Effector memory CD4-positive, alpha-beta T cell (primary cell): ENCODE results near the gene ICE2.

Experiments used
- DNase-seq, 3 donors: peaks; one replicate each; pipeline ENCODE4 v3.0.0-alpha.2; 2020
- H3K27ac ChIP-seq: 2 replicates; pipeline ENCODE4 v1.7.0; 2013; ENCODE audit warnings: mild to moderate bottlenecking, low read length, moderate library complexity; ENCODE audit not compliant: insufficient read depth, poor library complexity, severe bottlenecking
- H3K27me3 ChIP-seq: replicated peaks from 2 replicates; pipeline ENCODE4 v1.7.0; 2013; ENCODE audit warnings: mild to moderate bottlenecking, low read length; ENCODE audit not compliant: insufficient read depth, control insufficient read depth, poor library complexity, severe bottlenecking
- H3K36me3 ChIP-seq: 2 replicates; pipeline ENCODE4 v1.7.0; 2013; ENCODE audit warnings: mild to moderate bottlenecking, low read length, moderate library complexity; ENCODE audit not compliant: control insufficient read depth, insufficient read depth
- H3K4me1 ChIP-seq: 2 replicates; pipeline ENCODE4 v1.7.0; 2013; ENCODE audit warnings: low read length, mild to moderate bottlenecking; ENCODE audit not compliant: control insufficient read depth, insufficient read depth, poor library complexity, severe bottlenecking
- H3K4me3 ChIP-seq: 2 replicates; pipeline ENCODE4 v1.7.0; 2013; ENCODE audit warnings: low read length, low read depth, mild to moderate bottlenecking; ENCODE audit not compliant: insufficient read depth, poor library complexity, severe bottlenecking
- H3K9me3 ChIP-seq: 2 replicates; pipeline ENCODE4 v1.7.0; 2013; ENCODE audit warnings: mild to moderate bottlenecking, low read length, moderate library complexity; ENCODE audit not compliant: control insufficient read depth

ICE2 gene

DNA sequence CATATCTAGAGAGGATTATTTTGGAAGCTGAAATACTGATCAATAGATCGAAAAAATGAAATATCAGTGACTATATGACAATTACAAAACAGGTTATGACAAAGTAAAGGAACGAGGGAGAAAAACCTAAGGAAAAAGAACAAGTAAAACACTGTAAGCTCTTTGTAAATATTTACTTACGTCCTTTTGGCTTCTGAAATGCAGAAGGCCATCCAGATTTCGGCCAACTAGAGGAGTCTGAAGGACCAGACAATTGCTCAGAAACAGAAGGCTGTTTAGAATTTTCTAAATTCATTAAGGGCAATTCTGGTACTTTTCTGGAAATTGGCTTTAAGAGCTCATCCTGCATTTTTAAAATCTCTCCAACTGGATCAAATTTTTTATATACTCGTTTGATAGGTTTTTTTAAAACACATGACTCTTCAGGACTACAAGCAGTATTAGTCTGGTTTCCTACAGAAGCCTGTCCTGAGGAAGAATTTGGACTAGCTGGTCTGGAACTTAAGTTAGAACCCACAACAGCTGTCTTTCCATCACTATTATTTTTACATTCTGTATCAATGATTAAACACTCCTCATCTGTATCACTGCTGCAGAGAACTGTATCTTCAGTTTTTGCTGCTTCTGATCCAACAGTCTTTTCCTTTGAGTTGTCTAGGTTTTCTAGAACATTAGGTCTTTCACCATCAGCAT lies 30.1 kb downstream of the ICE2 start:
- Histone ChIP-seq H3K9me3 (no peaks in the 10 kb centered on the region), H3K36me3 (peaks cover 25% of the 10 kb centered on the region), H3K27me3 (no peaks in the 10 kb centered on the region), H3K27ac (no peak overlapping the region), H3K4me1 (no peaks in the 10 kb centered on the region), H3K4me3 (no peak overlapping the region)
- no peak for DNase-seq

DNA sequence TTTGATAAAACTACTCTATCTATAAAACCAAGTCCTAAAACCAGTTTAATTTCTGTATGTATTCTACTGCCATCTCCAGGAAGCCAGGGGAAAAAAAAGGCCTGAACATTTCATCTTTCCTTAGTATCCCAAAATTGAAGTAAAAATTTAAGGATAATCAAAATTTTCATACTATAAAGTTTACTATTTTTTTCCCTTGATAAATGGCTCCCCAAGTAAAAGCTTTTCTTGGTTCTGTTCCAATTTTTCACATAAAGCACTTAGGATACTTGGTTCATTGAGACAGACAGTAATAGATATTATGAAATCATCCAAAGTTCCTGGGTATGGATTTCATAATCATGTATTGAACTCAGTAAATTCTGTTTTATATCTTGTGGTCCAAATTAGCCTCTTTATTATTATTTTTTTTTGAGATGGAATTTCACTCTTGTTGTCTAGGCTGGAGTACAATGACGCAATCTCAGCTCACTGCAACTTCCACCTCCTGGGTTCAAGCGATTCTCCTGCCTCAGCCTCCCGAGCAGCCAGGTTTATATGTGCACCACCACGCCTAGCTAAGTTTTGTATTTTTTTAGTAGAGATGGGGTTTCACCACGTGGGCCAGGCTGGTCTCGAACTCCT lies 34.5 kb downstream of the ICE2 start:
- Histone ChIP-seq H3K4me3 (no peak overlapping the region), H3K9me3 (no peaks in the 10 kb centered on the region), H3K27me3 (no peaks in the 10 kb centered on the region), H3K36me3 (peaks cover 11% of the 10 kb centered on the region), H3K27ac (no peak overlapping the region), H3K4me1 (no peaks in the 10 kb centered on the region)
- DNase-seq, result no peak

DNA sequence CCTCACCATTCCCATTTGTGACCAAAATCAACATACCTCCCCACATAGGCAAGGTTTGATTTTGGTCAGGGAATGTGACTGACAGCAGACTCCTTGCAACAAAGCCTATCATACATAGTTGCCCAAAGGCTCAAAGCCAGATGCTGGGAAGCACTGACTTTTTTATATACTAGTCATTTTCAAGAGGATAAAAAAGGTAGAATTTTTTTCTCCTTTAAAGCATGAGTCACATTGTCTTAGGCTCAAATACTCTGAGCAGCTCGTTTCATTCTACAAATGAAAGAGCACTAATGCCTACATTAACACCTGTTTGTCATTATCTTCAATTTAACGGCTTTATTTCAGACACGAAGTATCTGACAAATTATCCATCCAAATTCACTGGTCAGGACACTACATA lies 36.2 kb downstream of the ICE2 start:
- H3K4me3 ChIP-seq, result no peak overlapping the region
- H3K4me1 ChIP-seq, result no peaks in the 10 kb centered on the region
- no peaks in the 10 kb centered on the region for H3K9me3 ChIP-seq
- no peak overlapping the region for H3K27ac ChIP-seq
- no peak for DNase-seq
- H3K27me3 ChIP-seq, result no peaks in the 10 kb centered on the region
- no peaks in the 10 kb centered on the region for H3K36me3 ChIP-seq

DNA sequence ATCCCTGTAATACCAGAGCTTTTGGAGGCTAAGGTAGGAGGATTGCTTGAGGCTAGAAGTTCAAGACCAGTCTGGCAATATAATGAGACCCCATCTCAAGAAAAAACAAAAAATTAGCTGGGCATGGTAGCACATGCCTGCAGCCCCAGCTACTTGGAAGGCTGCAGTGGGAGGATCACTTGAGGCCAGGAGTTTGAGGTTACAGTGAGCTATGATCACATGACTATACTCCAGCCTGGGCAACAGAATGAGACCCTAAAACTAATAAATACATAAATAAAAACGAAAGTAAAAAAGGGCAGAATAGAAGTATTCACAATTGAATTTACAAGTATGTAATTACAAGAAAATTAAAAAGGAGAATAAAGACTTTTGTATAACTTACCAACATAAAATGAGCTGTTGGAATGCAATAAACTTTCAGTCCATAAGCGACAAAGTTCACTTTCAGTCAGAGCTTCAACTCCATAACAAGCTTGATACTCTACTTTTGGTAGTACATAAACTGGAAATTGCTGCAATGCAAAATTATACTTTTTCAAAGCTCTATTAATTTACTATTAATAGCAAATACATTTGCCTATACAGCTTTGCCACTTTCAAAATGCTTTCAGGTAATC lies 36.8 kb downstream of the ICE2 start:
- Histone ChIP-seq H3K4me1 (no peaks in the 10 kb centered on the region), H3K27ac (no peak overlapping the region)

DNA sequence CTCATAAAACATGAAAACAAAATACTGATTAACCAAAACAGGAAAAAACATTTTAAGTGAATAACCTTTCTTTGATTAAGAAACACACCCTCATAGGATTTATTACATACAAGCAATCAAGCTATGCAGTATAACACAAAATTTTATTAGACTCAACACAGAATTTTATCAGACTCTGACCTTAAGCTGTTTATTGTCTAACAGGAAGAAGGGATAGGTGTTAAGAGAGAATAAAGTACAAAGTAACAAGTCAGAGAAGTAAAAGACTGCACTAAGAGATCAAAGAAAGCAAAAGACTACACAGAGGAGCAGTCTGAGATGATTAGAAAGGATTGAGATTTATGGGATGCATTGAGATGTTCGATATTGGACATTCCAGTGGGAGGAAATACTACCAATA lies 37.6 kb downstream of the ICE2 start:
- H3K4me3 ChIP-seq, result no peak overlapping the region
- H3K27ac ChIP-seq, result no peak overlapping the region
- no peak for DNase-seq
- no peaks in the 10 kb centered on the region for H3K4me1 ChIP-seq
- no peaks in the 10 kb centered on the region for H3K36me3 ChIP-seq
- no peaks in the 10 kb centered on the region for H3K27me3 ChIP-seq
- H3K9me3 ChIP-seq, result no peaks in the 10 kb centered on the region

More for the DNA sequence above, 36.8 kb downstream of the ICE2 start:
- Histone ChIP-seq H3K9me3 (no peaks in the 10 kb centered on the region), H3K36me3 (no peaks in the 10 kb centered on the region), H3K27me3 (no peaks in the 10 kb centered on the region), H3K4me3 (no peak overlapping the region)
- DNase-seq, result no peak

DNA sequence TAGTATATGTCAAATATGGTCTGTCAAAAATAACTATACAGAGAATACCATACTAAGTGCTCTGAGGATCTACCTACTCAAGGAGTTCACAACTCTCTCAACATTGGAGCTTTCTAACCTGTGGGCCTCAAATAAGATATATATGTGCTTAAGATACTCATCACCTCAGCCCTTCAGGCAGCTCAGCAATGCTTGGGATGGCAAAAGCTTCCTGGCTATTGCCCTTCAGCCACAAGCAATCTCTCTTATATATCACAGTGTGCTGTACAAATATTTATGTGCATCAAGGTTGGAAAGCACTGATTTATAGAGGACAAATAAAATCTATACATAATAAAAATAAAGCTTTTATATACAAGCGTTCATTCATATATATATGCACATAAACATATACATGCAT lies 40.3 kb downstream of the ICE2 start:
- Histone ChIP-seq H3K9me3 (no peaks in the 10 kb centered on the region), H3K27me3 (no peaks in the 10 kb centered on the region), H3K4me1 (no peaks in the 10 kb centered on the region), H3K4me3 (no peak overlapping the region), H3K36me3 (peaks cover 12% of the 10 kb centered on the region), H3K27ac (no peak overlapping the region)
- DNase-seq, result no peak

DNA sequence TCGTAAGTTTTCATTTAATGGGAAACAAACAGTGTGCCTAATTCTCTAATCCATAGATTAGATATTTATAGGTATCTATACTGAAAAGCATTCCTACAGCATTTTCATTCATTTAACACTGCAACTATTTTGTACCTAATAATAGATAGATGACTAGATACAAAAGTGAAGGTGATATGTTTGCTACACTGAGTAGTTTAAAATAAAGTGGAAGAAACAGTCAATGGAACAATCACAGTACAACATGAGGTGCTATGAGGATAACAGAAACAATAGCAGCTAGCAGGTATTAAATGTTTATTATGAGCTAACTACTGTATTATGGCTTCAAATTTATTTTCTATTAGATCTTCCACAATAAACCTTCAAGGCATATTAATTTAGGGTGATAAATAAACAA lies 50.0 kb downstream of the ICE2 start:
- no peak for DNase-seq
- H3K36me3 ChIP-seq, result peaks cover 12% of the 10 kb centered on the region
- H3K27me3 ChIP-seq, result no peaks in the 10 kb centered on the region
- H3K4me3 ChIP-seq, result no peak overlapping the region
- H3K9me3 ChIP-seq, result no peaks in the 10 kb centered on the region
- no peaks in the 10 kb centered on the region for H3K4me1 ChIP-seq
- no peak overlapping the region for H3K27ac ChIP-seq

DNA sequence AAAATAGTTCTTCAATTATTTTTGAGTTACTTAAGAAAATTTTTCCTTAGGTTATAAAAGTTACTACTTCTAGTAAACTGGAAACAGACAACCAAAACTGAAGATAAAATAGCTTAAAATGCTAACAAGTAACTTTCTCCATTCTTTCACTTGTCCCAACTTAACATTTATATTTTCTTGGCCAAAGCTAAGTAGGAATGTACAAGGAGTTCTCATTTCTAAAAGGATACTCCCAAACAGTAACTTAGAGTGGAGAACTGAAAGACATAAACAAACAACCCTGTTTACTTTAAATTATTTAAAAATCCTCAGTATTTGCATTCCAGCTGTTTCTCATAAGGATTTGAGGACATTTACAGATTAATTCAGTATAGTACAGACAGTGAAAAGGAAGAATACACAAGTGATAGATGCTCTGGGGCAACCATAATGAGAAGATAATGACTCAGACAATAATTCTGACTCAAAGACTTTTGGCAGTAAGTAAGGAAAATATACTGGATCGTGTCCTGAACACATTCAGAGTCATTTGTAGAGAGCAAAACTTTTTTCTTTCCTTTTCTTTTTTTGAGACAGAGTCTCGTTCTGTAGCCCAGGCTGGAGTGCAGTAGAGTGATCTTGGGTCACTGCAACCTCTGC lies 52.0 kb downstream of the ICE2 start:
- no peak overlapping the region for H3K4me3 ChIP-seq
- no peak overlapping the region for H3K27ac ChIP-seq
- no peak for DNase-seq
- no peaks in the 10 kb centered on the region for H3K4me1 ChIP-seq
- H3K9me3 ChIP-seq, result no peaks in the 10 kb centered on the region
- no peaks in the 10 kb centered on the region for H3K27me3 ChIP-seq
- peaks cover 13% of the 10 kb centered on the region for H3K36me3 ChIP-seq

DNA sequence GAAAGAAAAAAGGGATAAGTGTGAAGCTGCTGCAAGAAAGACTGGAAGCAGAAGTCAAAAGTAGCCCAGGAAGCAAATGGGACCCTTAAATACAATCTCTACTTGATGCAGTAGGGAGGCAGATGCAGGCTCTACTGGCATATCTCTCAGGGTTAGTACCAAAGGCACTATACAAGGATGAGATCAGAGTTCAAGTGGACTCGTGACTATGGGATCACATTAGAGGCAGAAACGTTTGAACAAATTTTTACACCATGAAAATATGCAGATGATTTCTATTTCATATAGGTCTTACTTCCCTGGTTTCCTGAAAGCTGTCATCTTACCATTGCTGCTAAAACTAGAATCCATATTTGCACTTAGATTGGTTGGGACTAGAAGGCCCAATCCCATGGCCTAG lies 53.5 kb downstream of the ICE2 start:
- DNase-seq, result no peak
- Histone ChIP-seq H3K4me1 (no peaks in the 10 kb centered on the region), H3K27ac (no peak overlapping the region), H3K9me3 (no peaks in the 10 kb centered on the region), H3K27me3 (no peaks in the 10 kb centered on the region), H3K36me3 (peaks cover 13% of the 10 kb centered on the region), H3K4me3 (no peak overlapping the region)

DNA sequence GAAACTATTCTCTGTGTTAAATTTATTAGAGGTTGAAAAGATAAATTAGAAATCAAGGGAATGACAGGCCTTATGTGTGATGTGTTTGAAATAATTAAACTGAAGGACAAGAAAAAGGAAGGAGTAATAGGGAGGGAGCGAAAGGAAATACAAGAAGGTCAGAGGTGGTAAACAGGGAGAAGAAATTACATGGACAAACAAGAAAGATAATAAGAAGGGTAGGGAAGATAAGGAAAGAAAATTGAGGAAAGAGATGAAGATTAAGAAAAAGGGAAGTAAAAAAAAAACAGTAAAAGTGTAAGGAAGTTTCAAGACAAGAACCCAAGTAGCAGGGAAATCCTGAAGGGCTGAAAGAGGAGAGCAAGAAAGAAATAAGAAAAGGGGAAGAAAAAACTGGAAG lies 54.9 kb downstream of the ICE2 start:
- Histone ChIP-seq H3K27me3 (no peaks in the 10 kb centered on the region), H3K36me3 (peaks cover 10% of the 10 kb centered on the region), H3K9me3 (no peaks in the 10 kb centered on the region), H3K4me1 (no peaks in the 10 kb centered on the region), H3K4me3 (no peak overlapping the region), H3K27ac (no peak overlapping the region)
- DNase-seq, result no peak
